Endothelial cell of umbilical vein (primary cell): ENCODE results near the gene SMIM27. TPM values are rescaled to one million over a fixed set of nuclear protein-coding genes. Genes with fewer than 3 reads are reported as not detected.

Experiments used
- BruUV-seq: library from RNA; stranded (reverse); fragments of 400-500 nt; replicated peaks from 2 replicates; lab custom pipeline; 2021; lab: Mats Ljungman, UMichigan
- CTCF ChIA-PET: fragments of 300-600, 350-600 bp; sonication (Branson Sonifier 250); formaldehyde crosslinking; loops from one replicate; lab custom pipeline; 2021; ENCODE audit warnings: antibody characterized with exemption, inconsistent platforms; lab: Charles Lee
- POLR2A ChIA-PET: fragments of 300-600, 350-600 bp; sonication (Branson Sonifier 250); formaldehyde crosslinking; loops from one replicate; lab custom pipeline; 2021; ENCODE audit warnings: antibody characterized with exemption, inconsistent platforms; lab: Charles Lee
- DNase-seq: peaks from one replicate; pipeline ENCODE4 v3.0.0-alpha.2; 2011; ENCODE audit warnings: low read depth, low spot score
- FAIRE-seq: peaks from 2 replicates; lab custom pipeline; 2011; peaks lifted over from hg19 to GRCh38; lab: Jason Lieb, UNC
- H2AFZ ChIP-seq: 2 replicates; pipeline ENCODE4 v1.6.0; 2012; ENCODE audit warnings: low read depth, low read length, control low read depth, inconsistent platforms
- H3K27ac ChIP-seq: 2 replicates; pipeline ENCODE4 v1.5.1; 2011; ENCODE audit warnings: low read depth, mild to moderate bottlenecking, control low read depth, low read length, moderate library complexity; ENCODE audit not compliant: insufficient read depth
- H3K27me3 ChIP-seq, 2 experiments: 2 replicates each; pipeline versions ENCODE4 v1.6.0 to v1.6.1; 2011; ENCODE audit warnings: low read length in 2 of 2, mixed read lengths in 1 of 2; ENCODE audit not compliant: control insufficient read depth in 2 of 2, insufficient read depth in 2 of 2
- H3K36me3 ChIP-seq, 2 experiments: 2 replicates in 1 of 2; 3 replicates in 1 of 2; pipeline ENCODE4 v1.5.1; 2011; ENCODE audit warnings: low read length in 2 of 2, mild to moderate bottlenecking in 1 of 2, moderate library complexity in 1 of 2; ENCODE audit not compliant: control insufficient read depth in 2 of 2, insufficient read depth in 2 of 2; ENCODE audit errors: extremely low read depth in 1 of 2
- H3K4me1 ChIP-seq: 3 replicates; pipeline ENCODE4 v1.5.1; 2011; ENCODE audit warnings: mild to moderate bottlenecking, low read length; ENCODE audit not compliant: control insufficient read depth, insufficient read depth; ENCODE audit errors: extremely low read depth
- H3K4me2 ChIP-seq: 2 replicates; pipeline ENCODE4 v1.6.1; 2011; ENCODE audit warnings: low read length, control low read depth, mixed read lengths; ENCODE audit not compliant: insufficient read depth
- H3K4me3 ChIP-seq, 3 experiments: fragments of 200-600 bp in 1 of 3; sonication (generic), shearing (Covaris generic) in 1 of 3; replicated peaks in 1 of 3; 2 replicates each; pipeline ENCODE4 v1.5.1; 2011 to 2016; ENCODE audit warnings: control low read depth in 3 of 3, low read length in 3 of 3, mild to moderate bottlenecking in 2 of 3, inconsistent platforms in 1 of 3, low read depth in 1 of 3, moderate library complexity in 1 of 3; ENCODE audit not compliant: insufficient read depth in 1 of 3
- H3K79me2 ChIP-seq: 2 replicates; pipeline ENCODE4 v1.6.0; 2012; ENCODE audit warnings: low read length, inconsistent platforms; ENCODE audit not compliant: control insufficient read depth, insufficient read depth
- H3K9ac ChIP-seq: replicated peaks from 2 replicates; pipeline ENCODE3; 2011; ENCODE audit warnings: low read length, control low read depth; ENCODE audit not compliant: insufficient read depth; ENCODE audit errors: extremely low read depth
- H3K9me1 ChIP-seq: replicated peaks from 3 replicates; pipeline ENCODE4 v1.6.0; 2011; ENCODE audit warnings: mild to moderate bottlenecking, low read length; ENCODE audit not compliant: control insufficient read depth, insufficient read depth; ENCODE audit errors: extremely low read depth
- H3K9me3 ChIP-seq: replicated peaks from 2 replicates; pipeline ENCODE4 v1.5.1; 2012; ENCODE audit warnings: low read length, inconsistent platforms; ENCODE audit not compliant: control insufficient read depth, insufficient read depth
- H4K20me1 ChIP-seq: replicated peaks from 2 replicates; pipeline ENCODE3; 2011; ENCODE audit warnings: mild to moderate bottlenecking, low read length; ENCODE audit not compliant: control insufficient read depth, insufficient read depth; ENCODE audit errors: extremely low read depth
- CTCF ChIP-seq, 2 donors: IDR thresholded peaks; 1 replicate in 1 of 2; 2 replicates in 1 of 2; pipeline ENCODE4 v1.5.1; 2011; ENCODE audit warnings: low read length in 2 of 2, mild to moderate bottlenecking in 2 of 2, moderate library complexity in 2 of 2, control low read depth in 1 of 2, inconsistent platforms in 1 of 2, low read depth in 1 of 2; ENCODE audit not compliant: insufficient read depth in 1 of 2; ENCODE audit errors: extremely low read depth in 1 of 2
- EZH2 ChIP-seq: IDR thresholded peaks from 2 replicates; pipeline ENCODE4 v1.6.1; 2012; ENCODE audit warnings: borderline replicate concordance, low read depth, mild to moderate bottlenecking, moderate library complexity, low read length, inconsistent platforms; ENCODE audit not compliant: severe bottlenecking
- FOS ChIP-seq: IDR thresholded peaks from 2 replicates; pipeline ENCODE4 v1.6.1; 2011; ENCODE audit warnings: mild to moderate bottlenecking, low read length, moderate library complexity, borderline replicate concordance; ENCODE audit not compliant: insufficient read depth
- GATA2 ChIP-seq: IDR thresholded peaks from 2 replicates; pipeline ENCODE4 v1.7.0; 2011; ENCODE audit warnings: low read depth, mild to moderate bottlenecking, moderate library complexity, mixed read lengths, low read length; ENCODE audit not compliant: insufficient read length, insufficient read depth
- JUN ChIP-seq: IDR thresholded peaks from 2 replicates; pipeline ENCODE4 v1.6.1; 2011; ENCODE audit warnings: borderline replicate concordance, low read depth; ENCODE audit not compliant: insufficient read length, insufficient read depth
- MAX ChIP-seq: IDR thresholded peaks from 2 replicates; pipeline ENCODE4 v1.6.1; 2011; ENCODE audit not compliant: insufficient read depth, insufficient read length
- MYC ChIP-seq: IDR thresholded peaks from one replicate; pipeline ENCODE4 v1.6.1; 2011; ENCODE audit warnings: mild to moderate bottlenecking, low read depth, low read length
- POLR2A ChIP-seq: IDR thresholded peaks from 2 replicates; pipeline ENCODE4 v1.6.1; 2012; ENCODE audit warnings: low read depth, mild to moderate bottlenecking, control low read depth, low read length
- POLR2AphosphoS5 ChIP-seq: IDR thresholded peaks from 2 replicates; pipeline ENCODE4 v1.6.1; 2012; ENCODE audit warnings: low read depth, mild to moderate bottlenecking, control low read depth, low read length, moderate library complexity; ENCODE audit not compliant: insufficient read depth
- dilution Hi-C: fragments of 300-500 bp; cut with MboI; formaldehyde crosslinking; loops from one replicate; pipeline ENCODE4 v1.15.0; 2019; ENCODE audit warnings: low sequenced_read_pairs; ENCODE audit not compliant: extremely low pct_ligation_motif_present
- intact Hi-C: fragments of 100-400 bp; cut with micrococcal nuclease; formaldehyde crosslinking; loops from one replicate; pipeline ENCODE4 v1.10.0; 2022
- polyA plus RNA-seq, 4 experiments: library from polyadenylated mRNA; depleted of rRNA in 3 of 4; stranded (reverse) in 3 of 4; unstranded in 1 of 4; fragments of >200 nt; gene quantifications; 2 replicates each; pipeline versions ENCODE4 v1.2.1 to v1.2.3, GENCODE V29; 2011 to 2012; ENCODE audit warnings: missing spikeins in 1 of 4
- total RNA-seq: library from RNA; stranded (reverse); gene quantifications from 2 replicates; pipeline ENCODE4 v1.2.3, GENCODE V29; 2021

SMIM27 gene
- total and polyA plus RNA-seq, 2 donors (not counting 3 experiments of a cell fraction or from before 2014, with no cell fraction given), result 3.4 to 11.5 TPM

- Histone ChIP-seq H3K4me3 (no peak overlapping the region), H3K27me3 (no peaks in the 10 kb centered on the region), H3K79me2 (peaks cover 9% of the 10 kb centered on the region), H3K9ac (no peak overlapping the region), H3K27ac (no peak overlapping the region), H2AFZ (no peak overlapping the region), H3K36me3 (no peaks in the 10 kb centered on the region), H3K9me1 (no peaks in the 10 kb centered on the region), H3K9me3 (no peaks in the 10 kb centered on the region), H4K20me1 (no peaks in the 10 kb centered on the region), H3K4me1 (no peaks in the 10 kb centered on the region), H3K4me2 (no peak overlapping the region)
- dilution Hi-C loops, result no loop called here
- intact Hi-C loops, result no loop called here
- ChIA-PET POLR2A (no interaction called here), CTCF (no interaction called here)
- FAIRE-seq (no peak), DNase-seq (no peak)
- no TSS peak for BruUV-seq
- TF ChIP-seq FOS (no peak), JUN (no peak), GATA2 (no peak), MYC (no peak), EZH2 (no peak), CTCF (IDR thresholded peaks at IDR 0.05; ENCODE audit: extremely low read depth in 1 of 2, insufficient read depth in 1 of 2, low read depth in 1 of 2, low read length in 2 of 2) (no peak), POLR2AphosphoS5 (no peak), MAX (no peak), POLR2A (no peak)
Measured at GRCh38 chr9:32518276-32518675, 33.9 kb upstream of the SMIM27 start.
